Activated CD4-positive, alpha-beta T cell treated with anti-CD3 and anti-CD28 coated beads for 36 hours (primary cell): ENCODE data around the gene PROB1. TPM values are rescaled to one million over a fixed set of nuclear protein-coding genes. Genes with fewer than 3 reads are reported as not detected.

ENCODE experiments used
- ATAC-seq: fragments of 200-7000 bp; cut with Tn5 transposase; one replicate; pipeline ENCODE4 v1.10.0; 2021; ENCODE audit warnings: mild to moderate bottlenecking, moderate library complexity
- CTCF ChIA-PET: fragments of 350-600 bp; sonication (Branson Sonifier 250); formaldehyde crosslinking; loops from one replicate; lab custom pipeline; 2021; ENCODE audit warnings: antibody characterized with exemption; lab: Charles Lee
- POLR2A ChIA-PET: fragments of 350-600 bp; sonication (Branson Sonifier 250); formaldehyde crosslinking; loops from one replicate; lab custom pipeline; 2021; ENCODE audit warnings: antibody characterized with exemption, inconsistent platforms; lab: Charles Lee
- DNase-seq: peaks from one replicate; pipeline ENCODE4 v3.0.0-alpha.2; 2020
- H3K27ac Mint-ChIP-seq: one replicate; pipeline ENCODE4 v1.8.0; 2021; ENCODE audit warnings: mixed read lengths
- H3K27me3 Mint-ChIP-seq: one replicate; pipeline ENCODE4 v1.8.0; 2021; ENCODE audit warnings: mixed read lengths
- H3K36me3 Mint-ChIP-seq: one replicate; pipeline ENCODE4 v1.8.0; 2021; ENCODE audit warnings: low read depth, mixed read lengths
- H3K4me1 Mint-ChIP-seq: one replicate; pipeline ENCODE4 v1.8.0; 2021; ENCODE audit warnings: mixed read lengths
- H3K4me3 Mint-ChIP-seq: one replicate; pipeline ENCODE4 v1.8.0; 2021; ENCODE audit warnings: mild to moderate bottlenecking, moderate library complexity, mixed read lengths
- H3K9me3 Mint-ChIP-seq: one replicate; pipeline ENCODE4 v1.8.0; 2021; ENCODE audit warnings: low read depth, mixed read lengths
- intact Hi-C, 2 experiments: fragments of 100-400 bp; cut with DNase I in 1 of 2; cut with micrococcal nuclease in 1 of 2; formaldehyde crosslinking; loops; one replicate each; pipeline versions ENCODE4 v1.14.2 to v1.15.1; 2022 to 2024; cut with DNase I, micrococcal nuclease
- total RNA-seq, 2 experiments: library from RNA; stranded (reverse); gene quantifications; one replicate each; pipeline ENCODE4 v1.2.3, GENCODE V29; 2021

Gene PROB1
- total RNA-seq, 2 experiments from 2014 or later = 3.2 TPM

DNA sequence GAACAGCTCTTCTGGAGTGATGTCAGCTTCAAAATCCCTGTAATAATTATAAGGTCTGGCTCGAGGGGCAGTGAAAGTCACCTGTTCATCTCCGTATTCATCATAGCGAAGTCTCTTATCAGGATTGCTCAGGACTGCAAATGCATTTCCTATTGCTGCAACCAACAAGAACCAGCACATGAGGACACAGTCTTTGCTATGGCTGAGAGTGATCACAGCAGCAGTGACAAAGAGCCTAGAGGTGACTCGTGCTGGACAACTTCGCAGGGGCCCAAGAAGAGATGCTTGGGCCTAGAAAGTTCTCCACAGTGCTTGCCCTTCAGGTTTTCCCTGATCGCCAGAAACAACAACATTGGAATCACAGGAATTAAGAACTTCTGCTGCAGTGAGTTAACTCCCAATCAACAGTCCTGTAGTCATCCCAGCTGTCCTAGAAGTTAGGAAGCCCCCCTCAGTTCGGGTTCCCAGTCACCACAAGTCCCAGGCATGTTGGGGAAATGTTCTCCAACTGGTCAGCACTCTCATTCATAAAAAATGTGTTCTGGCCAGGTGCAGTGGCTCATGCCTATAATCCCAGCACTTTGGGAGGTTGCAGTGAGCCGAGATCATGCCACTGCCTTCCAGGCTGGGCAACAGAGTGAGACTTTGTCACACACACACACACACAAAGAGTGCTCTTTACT, 31.4 kb upstream of the PROB1 start:
- H3K36me3 Mint-ChIP-seq = peaks cover 38% of the 10 kb centered on the region
- CTCF ChIA-PET = interaction anchor here (0.7 to 9.3 kb wide), 4 partner anchors 10 to 90 kb away, joined by 3 to 254 read pairs (median 5); no protein-coding TSS in a partner anchor
- H3K27ac Mint-ChIP-seq = no peak overlapping the region

DNA sequence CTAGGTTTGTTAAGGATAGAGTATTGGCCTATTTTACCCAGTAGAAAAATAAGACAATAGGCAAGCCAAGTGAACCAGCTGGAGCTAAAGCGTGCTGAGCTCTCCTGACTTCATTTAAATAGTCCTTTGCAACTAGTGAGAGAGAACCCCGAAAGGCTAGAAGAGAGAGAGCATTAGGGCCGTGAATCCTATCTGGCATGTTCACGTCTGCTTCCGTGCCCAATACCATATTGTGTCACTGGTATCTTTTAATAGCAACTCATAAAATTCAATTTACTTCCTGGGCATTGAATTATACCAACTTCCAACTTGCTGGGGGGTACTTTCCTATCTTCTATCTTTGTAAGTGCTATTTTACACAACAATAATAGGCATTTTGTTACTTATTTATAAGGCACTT, 30.6 kb upstream of the PROB1 start:
- Mint-ChIP-seq H3K4me3 (no peak overlapping the region), H3K9me3 (no peaks in the 10 kb centered on the region)

More for the DNA sequence above, 31.4 kb upstream of the PROB1 start:
- DNase-seq (no peak), ATAC-seq (no peak)
- intact Hi-C loops = no loop called here
- POLR2A ChIA-PET = interaction anchor here (0.7 kb wide), 1 partner anchor 683 kb away, joined by 3 read pairs; no protein-coding TSS in a partner anchor
- no peaks in the 10 kb centered on the region for H3K27me3 Mint-ChIP-seq
- peaks cover 18% of the 10 kb centered on the region for H3K4me1 Mint-ChIP-seq
- no peak overlapping the region for H3K4me3 Mint-ChIP-seq
- H3K9me3 Mint-ChIP-seq = no peaks in the 10 kb centered on the region

DNA sequence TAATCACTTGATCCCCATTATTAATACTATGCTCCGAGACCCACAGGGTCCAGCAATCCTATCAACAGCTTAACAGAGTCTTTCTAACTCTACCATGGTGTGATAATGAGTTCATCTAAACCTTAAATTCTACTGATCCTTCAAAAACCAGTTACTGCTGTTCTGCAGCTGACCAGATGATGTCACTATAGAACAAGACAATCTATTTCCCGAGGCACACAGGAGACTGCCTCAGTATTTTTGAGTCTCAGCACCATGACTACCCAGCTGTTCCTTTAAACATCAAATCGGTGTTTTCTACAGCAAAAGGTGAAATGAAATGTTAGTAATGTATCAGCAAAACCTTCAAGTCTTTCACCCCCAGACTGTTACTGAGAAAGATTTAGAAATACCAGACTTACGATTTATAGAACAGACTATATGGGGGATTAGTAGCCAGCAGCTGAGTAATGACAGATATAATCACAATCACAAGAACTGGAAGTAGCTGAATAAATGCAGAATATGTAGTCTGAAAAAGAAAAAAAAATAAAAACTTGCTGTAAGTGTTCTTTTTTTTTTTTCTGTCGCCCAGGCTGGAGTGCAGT, 27.5 kb upstream of the PROB1 start:
- ATAC-seq (peak; percentile 93), DNase-seq (peak; percentile 66)
- ChIA-PET CTCF (interaction anchor here (0.6 to 9.3 kb wide), 36 partner anchors 8 to 212 kb away, joined by 3 to 254 read pairs (median 4); partner anchors contain the start of genes DNAJC18, SPATA24, STING1 and UBE2D2), POLR2A (interaction anchor here (0.6 to 1.8 kb wide), 6 partner anchors 14 to 90 kb away, joined by 3 to 9 read pairs (median 4); no protein-coding TSS in a partner anchor)
- Mint-ChIP-seq H3K4me3 (no peak overlapping the region), H3K36me3 (peaks cover 46% of the 10 kb centered on the region), H3K4me1 (peaks cover 5% of the 10 kb centered on the region), H3K27me3 (no peaks in the 10 kb centered on the region), H3K9me3 (no peaks in the 10 kb centered on the region), H3K27ac (no peak overlapping the region)
- intact Hi-C loops = loop anchor here (1.0 to 5.0 kb wide), 5 partner anchors 60 to 345 kb away; partner anchors contain the start of gene STING1 (in 2 of the 2)

More for the DNA sequence above, 30.6 kb upstream of the PROB1 start:
- Mint-ChIP-seq H3K4me1 (peaks cover 13% of the 10 kb centered on the region), H3K27ac (no peak overlapping the region), H3K27me3 (no peaks in the 10 kb centered on the region), H3K36me3 (peaks cover 38% of the 10 kb centered on the region)
- intact Hi-C loops = no loop called here
- CTCF ChIA-PET = interaction anchor here (0.6 to 9.3 kb wide), 6 partner anchors 10 to 1683 kb away, joined by 3 to 254 read pairs (median 4); no protein-coding TSS in a partner anchor
- POLR2A ChIA-PET = no interaction called here
- ATAC-seq (no peak), DNase-seq (no peak)

DNA sequence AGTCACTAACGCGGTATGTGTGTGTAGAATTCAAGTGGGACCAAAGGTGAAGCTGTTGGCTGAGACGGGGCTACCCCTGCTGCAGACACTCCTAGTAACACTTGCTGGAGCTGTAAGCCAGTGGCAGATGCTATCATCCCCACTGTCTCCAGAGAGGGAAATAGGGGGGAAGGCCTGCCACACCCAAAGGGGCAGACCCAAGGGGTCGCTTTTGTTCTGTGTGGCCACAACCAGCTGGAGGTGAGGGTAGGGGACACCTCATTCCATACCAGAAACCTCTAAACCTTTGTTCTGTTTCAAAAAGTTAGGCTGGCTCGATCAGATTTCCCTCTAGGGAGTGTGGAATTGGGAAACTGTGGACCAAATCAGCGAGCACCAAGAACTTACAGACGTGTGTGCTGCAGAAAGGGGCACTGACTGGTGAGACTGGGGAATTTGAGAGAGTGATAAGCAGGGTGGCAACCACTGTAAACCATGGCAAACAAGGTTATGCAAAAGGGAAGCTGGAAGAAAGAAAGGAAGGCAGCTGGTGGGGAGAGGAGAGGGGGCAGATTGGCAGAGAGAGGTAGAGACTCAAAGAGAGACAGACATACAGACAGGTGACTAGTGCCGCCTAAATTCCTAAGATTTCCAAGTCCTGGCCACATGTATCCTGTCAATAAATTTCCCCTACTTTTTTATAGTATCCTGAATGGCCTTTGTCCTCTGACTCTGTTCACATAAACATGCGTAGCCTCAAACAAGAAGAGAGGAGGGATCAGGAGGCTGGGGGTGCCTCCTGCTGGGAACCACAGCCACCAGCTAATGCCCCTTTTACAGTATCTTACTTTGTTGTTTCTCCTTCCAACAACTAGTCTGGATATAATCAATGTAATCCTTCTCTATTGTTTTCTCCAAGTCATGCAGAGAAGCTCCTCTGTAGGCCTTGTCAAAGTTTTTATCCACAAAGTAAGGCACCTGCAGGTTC, 24.6 kb upstream of the PROB1 start:
- peaks cover 33% of the 10 kb centered on the region for H3K4me1 Mint-ChIP-seq
- intact Hi-C loops = loop anchor here (5.0 to 10.0 kb wide), 6 partner anchors 215 to 348 kb away; no protein-coding TSS in a partner anchor
- CTCF ChIA-PET = interaction anchor here (0.7 to 9.3 kb wide), 11 partner anchors 11 to 215 kb away, joined by 3 to 254 read pairs (median 4); partner anchors contain the start of genes DNAJC18 and SPATA24

DNA sequence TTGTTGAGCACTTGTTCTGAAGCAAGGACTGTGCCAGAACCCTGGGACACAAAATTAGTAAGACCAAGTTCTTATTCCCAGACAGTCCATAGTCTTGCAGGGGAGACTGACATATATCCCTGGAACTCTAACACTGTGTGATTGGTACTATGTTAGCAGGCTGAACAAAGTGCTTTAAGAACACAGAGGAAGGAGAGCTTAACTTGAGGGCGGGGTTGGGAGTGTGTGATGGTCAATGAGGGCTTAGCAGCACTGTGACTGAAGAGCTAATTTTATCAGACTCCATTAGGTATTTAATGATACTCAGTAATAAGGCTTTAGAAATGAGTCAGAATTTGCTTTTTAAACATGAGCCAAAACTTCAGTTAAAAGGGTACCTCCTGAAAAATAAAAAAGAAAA, 23.9 kb upstream of the PROB1 start:
- Mint-ChIP-seq H3K27me3 (no peaks in the 10 kb centered on the region), H3K4me1 (peaks cover 40% of the 10 kb centered on the region), H3K9me3 (no peaks in the 10 kb centered on the region), H3K27ac (no peak overlapping the region), H3K4me3 (no peak overlapping the region), H3K36me3 (peaks cover 49% of the 10 kb centered on the region)
- ATAC-seq = no peak
- ChIA-PET POLR2A (interaction anchor here (0.7 kb wide), 1 partner anchor 101 kb away, joined by 3 read pairs; no protein-coding TSS in a partner anchor), CTCF (interaction anchor here (0.7 to 9.3 kb wide), 4 partner anchors 16 to 193 kb away, joined by 3 to 254 read pairs (median 5); partner anchors contain the start of gene SPATA24)
- DNase-seq = no peak
- intact Hi-C loops = loop anchor here (5.0 to 10.0 kb wide), 4 partner anchors 216 to 346 kb away; no protein-coding TSS in a partner anchor

More for the DNA sequence above, 24.6 kb upstream of the PROB1 start:
- H3K4me3 Mint-ChIP-seq = no peak overlapping the region
- no peaks in the 10 kb centered on the region for H3K27me3 Mint-ChIP-seq
- POLR2A ChIA-PET = interaction anchor here (0.7 to 1.4 kb wide), 2 partner anchors 58 to 100 kb away, joined by 3 read pairs; no protein-coding TSS in a partner anchor
- ATAC-seq (no peak), DNase-seq (no peak)
- H3K9me3 Mint-ChIP-seq = no peaks in the 10 kb centered on the region
- H3K36me3 Mint-ChIP-seq = peaks cover 53% of the 10 kb centered on the region
- peak overlapping the region; percentile 11 for H3K27ac Mint-ChIP-seq

DNA sequence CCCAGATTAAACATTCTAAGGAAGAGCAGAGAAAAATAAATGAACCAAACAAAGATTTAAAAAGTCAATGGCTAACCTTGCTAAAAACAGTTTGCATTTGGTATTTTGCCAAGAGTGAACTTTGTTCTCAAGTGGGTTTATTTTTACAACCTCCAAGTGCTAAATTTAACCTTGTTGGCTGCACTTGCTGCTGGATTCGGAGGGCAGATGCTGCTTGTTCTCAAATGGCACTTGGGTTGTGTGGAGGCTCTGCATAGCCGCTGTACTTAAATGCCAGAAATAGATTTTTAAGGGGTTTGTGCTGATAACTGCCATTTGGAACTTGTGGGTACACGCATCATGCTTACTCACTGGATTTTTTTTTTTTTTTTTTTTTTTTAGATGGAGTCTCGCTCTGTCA, 22.3 kb upstream of the PROB1 start:
- Mint-ChIP-seq H3K36me3 (peaks cover 51% of the 10 kb centered on the region), H3K9me3 (no peaks in the 10 kb centered on the region), H3K27ac (peak overlapping the region; percentile 98), H3K4me1 (peaks cover 50% of the 10 kb centered on the region), H3K27me3 (no peaks in the 10 kb centered on the region), H3K4me3 (no peak overlapping the region)
- CTCF ChIA-PET = interaction anchor here (0.5 to 9.3 kb wide), 3 partner anchors 99 to 918 kb away, joined by 3 to 254 read pairs (median 3); no protein-coding TSS in a partner anchor
- intact Hi-C loops = loop anchor here (5.0 to 10.0 kb wide), 4 partner anchors 218 to 348 kb away; no protein-coding TSS in a partner anchor
- POLR2A ChIA-PET = no interaction called here
- no peak for ATAC-seq
- DNase-seq = no peak

DNA sequence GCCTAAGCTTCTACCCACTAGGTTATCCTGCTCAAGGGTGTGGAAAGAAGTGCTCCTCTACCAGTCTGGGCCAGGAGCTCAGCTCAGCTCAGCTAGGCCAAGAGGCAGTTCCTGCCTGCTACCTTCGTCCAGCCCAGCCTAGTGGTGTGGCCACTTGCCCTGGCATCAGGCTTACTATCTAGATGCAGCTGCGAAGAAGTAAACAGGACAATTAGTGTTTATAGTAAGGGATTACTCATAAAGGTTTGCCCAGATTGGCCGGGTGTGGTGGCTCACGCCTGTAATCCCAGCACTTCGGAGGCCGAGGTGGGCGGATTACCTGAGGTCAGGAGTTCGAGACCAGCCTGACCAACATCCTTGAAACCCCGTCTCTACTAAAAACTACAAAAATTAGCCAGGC, 21.7 kb upstream of the PROB1 start:
- POLR2A ChIA-PET = interaction anchor here (1.5 to 1.6 kb wide), 2 partner anchors 12 to 65 kb away, joined by 3 to 7 read pairs; partner anchors contain the start of genes SPATA24 and STING1

DNA sequence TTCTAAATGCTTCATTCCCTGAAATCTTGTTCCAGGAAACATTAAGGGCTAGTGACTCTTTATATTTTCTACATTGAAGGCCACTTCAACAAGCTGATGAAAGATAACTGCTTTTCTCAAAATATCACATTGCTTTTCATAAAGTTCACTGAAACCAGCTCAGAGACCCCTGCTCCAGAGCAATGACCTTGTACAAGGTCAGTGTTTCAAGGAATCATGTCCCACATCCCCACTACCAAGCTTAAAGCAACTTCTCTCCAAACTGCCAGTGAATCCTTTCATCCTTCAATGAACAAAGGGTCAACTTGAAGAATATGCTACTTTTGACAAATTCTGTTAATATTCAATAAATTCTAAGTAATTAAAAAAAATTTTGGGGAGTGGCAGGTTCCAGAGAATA, 21.0 kb upstream of the PROB1 start:
- H3K9me3 Mint-ChIP-seq = no peaks in the 10 kb centered on the region
- ATAC-seq (no peak), DNase-seq (no peak)
- ChIA-PET CTCF (interaction anchor here (0.5 to 3.5 kb wide), 11 partner anchors 9 to 577 kb away, joined by 3 to 14 read pairs (median 4); partner anchors contain the start of genes PAIP2, SPATA24 and STING1), POLR2A (interaction anchor here (0.8 to 1.6 kb wide), 5 partner anchors 12 to 119 kb away, joined by 3 to 7 read pairs (median 5); partner anchors contain the start of genes DNAJC18, SPATA24 and STING1)
- H3K27ac Mint-ChIP-seq = peak overlapping the region; percentile 98
- no peaks in the 10 kb centered on the region for H3K27me3 Mint-ChIP-seq
- H3K36me3 Mint-ChIP-seq = peaks cover 55% of the 10 kb centered on the region
- peaks cover 49% of the 10 kb centered on the region for H3K4me1 Mint-ChIP-seq
- H3K4me3 Mint-ChIP-seq = peak overlapping the region; percentile 60
- intact Hi-C loops = loop anchor here (1.0 to 10.0 kb wide), 13 partner anchors 12 to 349 kb away; partner anchors contain the start of genes DNAJC18 (in 1 of the 2), SPATA24 (in 1 of the 2) and UBE2D2 (in 1 of the 2)

More for the DNA sequence above, 21.7 kb upstream of the PROB1 start:
- Mint-ChIP-seq H3K27me3 (no peaks in the 10 kb centered on the region), H3K4me3 (no peak overlapping the region), H3K9me3 (no peaks in the 10 kb centered on the region), H3K27ac (peak overlapping the region; percentile 98), H3K4me1 (peaks cover 49% of the 10 kb centered on the region), H3K36me3 (peaks cover 54% of the 10 kb centered on the region)
- CTCF ChIA-PET = interaction anchor here (0.5 to 3.5 kb wide), 5 partner anchors 13 to 917 kb away, joined by 3 to 14 read pairs (median 4); partner anchors contain the start of gene SPATA24
- ATAC-seq = no peak
- intact Hi-C loops = loop anchor here (5.0 to 10.0 kb wide), 4 partner anchors 218 to 348 kb away; no protein-coding TSS in a partner anchor
- DNase-seq = no peak

DNA sequence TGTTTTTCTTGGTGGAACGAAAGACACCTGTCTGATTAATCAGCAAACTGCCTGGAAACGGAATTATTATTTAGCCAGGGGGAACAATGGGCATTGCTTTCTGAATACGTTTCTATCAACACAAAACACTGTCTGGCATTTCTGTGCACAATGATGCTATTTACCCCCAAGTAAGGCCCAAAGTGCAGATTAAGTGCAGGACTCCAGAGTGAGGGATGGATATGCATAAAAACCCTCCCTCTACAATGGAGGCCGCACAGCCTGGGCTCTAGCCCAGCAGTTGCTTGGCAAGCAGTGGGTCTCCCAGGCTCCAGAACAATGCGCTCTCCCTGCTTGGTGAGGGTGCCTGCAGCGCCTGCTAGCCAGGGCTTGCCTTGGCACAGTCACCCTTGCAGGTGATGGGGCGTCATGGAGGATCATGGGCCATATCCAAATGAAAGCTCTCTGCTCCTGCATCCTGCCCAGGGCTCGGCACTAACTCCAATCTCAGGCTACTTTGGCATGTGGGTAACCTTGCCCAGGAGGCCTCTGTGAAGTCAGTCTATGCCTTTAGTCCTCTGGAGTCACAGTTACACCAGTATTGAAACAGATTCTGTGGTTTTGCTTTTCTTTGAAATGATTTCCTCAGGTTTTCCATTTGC, 20.4 kb upstream of the PROB1 start:
- no peaks in the 10 kb centered on the region for H3K27me3 Mint-ChIP-seq
- H3K9me3 Mint-ChIP-seq = no peaks in the 10 kb centered on the region
- H3K4me3 Mint-ChIP-seq = peak overlapping the region; percentile 60
- peak; percentile 78 for ATAC-seq
- H3K27ac Mint-ChIP-seq = peak overlapping the region; percentile 98
- intact Hi-C loops = loop anchor here (1.0 to 10.0 kb wide), 13 partner anchors 11 to 349 kb away; partner anchors contain the start of genes DNAJC18 (in 1 of the 2), SPATA24 (in 1 of the 2) and UBE2D2 (in 1 of the 2)
- peaks cover 54% of the 10 kb centered on the region for H3K36me3 Mint-ChIP-seq
- peaks cover 49% of the 10 kb centered on the region for H3K4me1 Mint-ChIP-seq
- CTCF ChIA-PET = interaction anchor here (0.8 to 3.5 kb wide), 13 partner anchors 9 to 108 kb away, joined by 3 to 14 read pairs (median 4); partner anchors contain the start of genes DNAJC18, PAIP2, SPATA24 and STING1
- DNase-seq = peak; percentile 74
- POLR2A ChIA-PET = interaction anchor here (0.6 to 1.6 kb wide), 8 partner anchors 11 to 345 kb away, joined by 3 to 7 read pairs (median 4); partner anchors contain the start of genes DNAJC18, SPATA24 and STING1
